NCI-H187 treated with DMSO at 0.1 percent for 48 hours (cell line): ENCODE measurements around the gene GLI3.

Experiments
- DNase-seq: peaks from one replicate; lab custom pipeline; 2025; lab: John Stamatoyannopoulos, UW

The GLI3 gene

DNA sequence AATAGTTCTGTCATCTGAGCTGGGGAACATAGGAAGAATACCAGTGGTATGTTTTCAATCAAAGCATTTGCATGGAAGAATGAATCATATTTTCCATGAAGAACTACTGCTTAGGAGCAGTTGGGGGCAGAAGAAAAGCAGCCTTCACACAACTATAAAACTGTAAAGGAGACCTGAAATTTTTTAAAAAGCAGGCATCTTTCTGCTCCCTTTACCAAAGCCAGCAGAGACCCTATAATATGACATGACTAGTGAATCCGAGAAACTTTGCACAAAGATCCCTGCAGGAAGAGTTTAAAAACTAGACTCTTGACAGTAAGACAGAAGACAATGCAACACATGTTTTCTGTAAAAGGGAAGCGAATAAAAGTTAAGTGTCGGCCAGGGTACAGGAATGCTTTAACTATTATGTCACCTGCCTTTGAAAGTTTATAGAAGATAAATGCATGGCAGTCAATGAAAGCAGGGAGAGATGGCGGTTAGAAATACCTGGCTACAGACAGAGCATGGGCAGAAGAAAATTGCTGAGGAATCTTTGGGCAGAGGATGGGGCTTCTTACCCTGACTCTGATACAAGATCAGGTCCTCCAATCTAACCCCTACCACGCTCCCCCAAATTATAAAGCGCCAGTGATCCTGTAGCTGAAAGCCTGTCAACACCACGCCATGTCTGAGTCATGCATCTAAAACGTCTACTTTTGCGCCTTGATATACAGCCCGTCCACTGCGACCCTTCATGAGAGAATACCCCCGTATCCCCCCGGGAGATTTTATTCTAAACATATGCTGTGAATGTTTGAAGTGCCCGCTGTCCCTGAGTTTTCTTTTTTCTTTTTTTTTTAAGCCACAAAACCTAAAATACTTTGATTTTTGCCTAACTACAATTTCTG is 93.1 kb downstream of the GLI3 start:
- DNase-seq, result no peak

DNA sequence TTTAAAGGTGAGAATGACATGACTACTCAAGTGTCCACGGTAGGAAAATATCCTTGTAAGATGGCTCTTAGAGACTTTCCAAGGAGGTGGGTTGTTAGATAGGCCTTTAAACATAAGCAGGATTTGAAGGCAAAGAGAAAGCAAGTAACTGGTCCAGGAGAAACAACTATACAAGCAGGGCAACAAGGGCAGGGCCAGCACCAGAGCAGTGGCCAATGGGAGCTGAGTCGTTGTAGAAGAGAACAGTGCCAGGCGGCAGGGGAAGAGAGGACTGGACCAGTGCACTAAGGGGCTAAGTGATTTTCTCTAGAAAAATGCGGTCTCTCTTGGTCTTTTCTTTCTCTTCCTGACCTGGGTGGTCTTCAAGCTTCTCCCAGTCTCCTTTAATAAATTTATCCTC is 94.9 kb downstream of the GLI3 start:
- no peak for DNase-seq

DNA sequence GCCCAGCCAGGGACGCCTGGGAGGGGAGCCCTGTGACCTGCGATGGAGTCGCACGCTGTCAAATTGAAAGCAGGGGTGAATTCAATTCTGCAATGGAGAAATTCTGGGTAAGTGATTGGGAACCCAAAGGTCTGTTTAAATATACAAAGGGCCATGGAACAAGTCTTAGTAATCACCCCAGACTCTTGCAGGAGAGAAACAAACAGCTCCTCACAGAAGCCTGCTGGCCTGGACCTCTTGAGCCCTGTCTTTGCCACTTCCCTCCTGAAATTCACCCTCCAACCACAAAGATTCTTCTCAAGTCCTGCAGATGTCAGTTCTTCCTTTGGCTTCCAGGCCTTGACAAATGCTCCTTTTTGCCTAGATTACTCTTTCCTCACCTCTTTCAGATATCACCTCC is 97.3 kb downstream of the GLI3 start:
- no peak for DNase-seq

DNA sequence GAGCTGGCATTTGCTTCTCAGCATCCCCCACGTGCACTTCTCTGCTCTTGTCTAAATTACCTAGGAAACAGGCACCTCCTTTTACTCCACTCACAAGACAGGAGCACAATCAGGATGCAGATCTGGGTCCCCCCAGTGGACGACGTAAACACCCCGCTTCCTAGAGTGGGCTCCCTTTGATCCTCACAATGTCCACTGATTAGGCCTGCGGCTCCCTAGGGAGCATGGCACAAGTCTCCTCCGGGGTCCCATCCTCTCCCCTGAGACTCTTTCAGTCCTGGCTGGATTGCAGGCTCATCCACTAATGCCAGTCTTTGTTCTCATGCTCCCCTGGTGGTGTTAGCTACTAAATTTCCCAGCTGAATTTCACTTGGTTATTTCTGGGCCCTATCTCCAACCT is 98.3 kb downstream of the GLI3 start:
- no peak for DNase-seq

DNA sequence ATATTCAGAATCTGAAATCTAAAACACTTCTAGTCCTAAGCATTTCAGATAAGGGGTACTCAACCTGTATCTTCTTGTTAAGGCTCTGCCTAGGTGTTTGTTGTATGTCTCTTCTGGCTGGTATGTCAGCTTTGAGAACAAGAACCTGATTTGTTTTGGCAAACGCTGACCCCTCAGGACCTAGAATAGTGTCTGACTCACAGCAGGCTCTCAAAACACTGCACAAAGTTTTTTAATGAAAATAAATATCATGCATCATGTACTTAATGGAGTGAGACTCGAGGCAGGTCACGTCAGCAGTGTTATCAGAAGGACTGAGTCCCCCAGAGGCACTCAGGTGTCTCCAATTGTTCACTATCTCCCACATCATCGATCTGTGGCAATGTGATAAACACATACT is 99.1 kb downstream of the GLI3 start:
- DNase-seq, result no peak

DNA sequence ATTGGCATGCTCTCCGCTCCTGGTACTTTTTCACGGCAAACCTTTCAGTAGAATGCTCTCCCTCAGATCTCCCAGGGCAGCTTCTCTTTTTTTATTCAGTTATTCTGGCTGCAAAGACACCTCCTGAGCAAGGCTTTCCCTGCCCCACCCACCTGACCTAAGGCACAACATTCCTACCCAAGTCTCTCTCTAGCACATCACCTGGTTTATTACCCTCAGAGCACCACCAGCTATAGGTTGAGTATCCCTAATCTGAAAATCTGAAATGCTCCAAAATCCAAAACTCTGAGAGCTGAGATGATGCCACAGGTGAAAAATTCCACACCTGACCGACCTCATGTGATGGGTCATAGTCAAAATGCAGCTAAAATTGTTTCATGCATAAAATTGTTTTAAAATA is 99.6 kb downstream of the GLI3 start:
- DNase-seq, result no peak

DNA sequence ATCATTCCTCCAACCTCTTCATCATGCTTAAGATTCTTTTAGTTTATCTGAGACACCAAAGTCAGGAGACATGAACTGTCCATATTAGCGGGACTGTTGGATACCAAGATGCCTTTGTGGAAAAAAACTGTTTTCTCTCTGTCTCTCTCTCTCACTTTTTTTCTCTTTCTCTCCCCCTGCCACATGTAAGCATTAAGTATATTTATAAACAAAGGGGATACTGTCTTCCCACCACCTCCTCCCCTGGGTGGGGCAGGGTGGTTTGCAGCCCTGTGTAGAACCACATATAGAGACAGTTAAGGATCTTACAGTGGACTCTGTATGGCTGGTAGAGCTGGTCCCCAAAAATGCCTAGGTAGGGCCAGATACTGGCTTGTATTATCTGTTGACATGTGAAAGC is 101.3 kb downstream of the GLI3 start:
- DNase-seq, result no peak

DNA sequence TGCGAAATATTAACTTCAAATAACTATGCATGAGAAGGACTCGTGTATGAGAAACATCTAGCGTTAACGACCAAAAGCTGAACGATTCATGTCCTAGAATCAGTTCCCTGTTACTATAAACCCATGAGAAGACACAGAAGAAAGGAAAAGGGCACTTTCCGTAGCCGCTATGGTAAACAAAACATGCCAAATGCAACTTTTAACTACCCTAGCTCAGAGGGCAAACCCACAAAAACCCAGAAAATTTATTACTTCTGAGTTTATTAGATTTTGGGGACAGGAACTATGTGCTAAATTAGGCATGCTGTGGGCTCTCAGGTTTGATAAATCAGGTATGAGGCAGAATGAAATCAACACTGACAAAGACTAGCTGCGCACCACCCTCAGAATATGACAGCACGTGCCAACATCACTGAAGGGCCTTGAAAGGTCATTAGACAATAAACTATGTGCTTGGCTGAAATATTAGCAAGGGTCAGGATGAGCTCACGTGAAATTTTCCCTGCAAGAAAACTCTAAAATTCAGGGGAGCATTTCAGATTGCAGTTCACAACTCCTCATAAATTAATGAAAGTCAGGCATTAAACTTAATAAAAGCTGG is 102.6 kb downstream of the GLI3 start:
- DNase-seq, result no peak

DNA sequence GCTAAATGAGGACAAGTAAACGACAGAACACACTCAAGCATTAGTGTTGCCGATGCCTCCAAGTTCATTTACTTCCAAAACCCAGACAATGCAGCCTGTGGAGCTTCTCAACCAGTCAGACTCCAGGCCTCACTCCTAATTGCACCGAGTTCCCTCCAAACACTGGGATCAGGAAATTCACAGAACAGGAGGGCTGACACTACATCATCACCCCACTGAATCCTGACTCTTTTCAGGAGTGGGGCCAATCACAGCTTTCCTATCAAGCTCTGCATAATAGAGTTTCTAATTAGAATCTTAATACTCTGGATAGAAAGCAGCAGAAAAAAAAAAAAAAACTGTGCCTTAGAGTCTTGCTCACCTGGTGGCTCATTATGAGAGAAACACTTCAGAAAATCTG is 103.7 kb downstream of the GLI3 start:
- DNase-seq, result no peak

DNA sequence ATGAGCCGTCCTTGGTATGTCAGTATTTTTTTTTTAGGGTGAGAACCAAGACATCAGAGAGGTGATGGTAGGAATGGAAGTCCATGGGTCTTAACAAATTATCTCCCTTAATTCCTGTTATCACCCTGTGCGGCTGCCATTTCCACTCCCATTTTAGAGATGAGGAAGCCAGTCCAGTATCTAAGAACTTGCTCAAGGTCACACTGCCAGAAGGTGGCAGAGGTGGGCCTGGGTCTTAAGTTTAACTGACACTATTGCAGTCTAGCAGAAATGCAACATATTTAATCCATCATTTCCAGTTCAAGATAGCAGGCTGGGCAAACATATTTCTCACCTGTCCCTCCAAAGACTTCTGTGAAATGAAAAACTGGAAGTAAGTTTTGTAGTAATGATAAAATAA is 108.3 kb downstream of the GLI3 start:
- no peak for DNase-seq

DNA sequence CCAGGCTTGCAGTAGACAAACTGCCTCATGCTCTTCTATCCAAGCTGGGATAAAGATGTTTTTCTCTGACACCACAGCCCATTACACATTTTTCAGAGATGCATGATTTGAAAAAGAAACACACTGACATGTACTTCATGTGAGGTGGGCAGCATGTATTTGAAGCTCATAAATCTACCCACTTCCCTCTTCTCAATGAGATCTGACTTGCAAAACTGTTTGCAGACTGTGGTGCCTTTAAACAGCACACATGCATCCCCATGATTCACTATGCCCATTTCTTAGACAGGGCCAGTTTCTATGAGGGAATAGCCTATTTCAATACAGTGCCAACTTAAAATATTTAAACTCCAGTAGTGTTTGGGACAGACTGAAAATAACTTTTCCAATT is 109.8 kb downstream of the GLI3 start:
- no peak for DNase-seq

DNA sequence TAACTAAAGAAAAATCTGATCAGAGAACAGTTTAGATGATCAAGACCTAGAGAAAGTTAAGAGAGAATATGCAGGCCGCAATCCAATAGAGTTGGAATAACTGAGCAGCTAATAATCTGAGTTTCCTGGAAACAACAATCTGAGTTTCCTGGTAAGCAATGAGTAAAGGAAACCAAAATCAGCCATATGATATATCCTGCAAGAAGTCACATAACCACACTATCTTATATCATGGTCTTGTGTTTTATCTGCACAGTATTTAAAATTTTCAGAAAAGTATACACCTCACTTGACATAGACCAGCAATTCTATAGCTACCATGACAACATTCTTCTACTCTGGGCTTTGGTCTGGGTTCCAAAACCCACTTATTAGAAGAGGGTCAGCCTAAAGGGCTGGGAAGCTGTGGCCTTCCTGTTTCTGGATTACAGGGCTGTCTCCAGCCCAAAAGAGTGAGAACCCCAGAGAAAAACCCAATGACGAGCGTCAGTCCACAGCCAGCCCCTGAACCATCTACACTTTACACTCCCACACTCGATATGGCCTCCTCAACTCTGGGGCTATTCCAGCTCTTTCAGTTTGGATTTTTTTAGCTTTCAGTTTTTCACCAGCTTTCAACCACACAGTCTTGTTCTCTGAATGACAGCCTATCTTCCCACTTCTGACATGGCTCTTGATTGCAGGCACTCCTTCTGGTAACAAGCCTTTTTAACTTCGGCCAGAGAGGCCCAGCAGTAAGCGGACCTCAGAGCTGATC is 110.4 kb downstream of the GLI3 start:
- no peak for DNase-seq

DNA sequence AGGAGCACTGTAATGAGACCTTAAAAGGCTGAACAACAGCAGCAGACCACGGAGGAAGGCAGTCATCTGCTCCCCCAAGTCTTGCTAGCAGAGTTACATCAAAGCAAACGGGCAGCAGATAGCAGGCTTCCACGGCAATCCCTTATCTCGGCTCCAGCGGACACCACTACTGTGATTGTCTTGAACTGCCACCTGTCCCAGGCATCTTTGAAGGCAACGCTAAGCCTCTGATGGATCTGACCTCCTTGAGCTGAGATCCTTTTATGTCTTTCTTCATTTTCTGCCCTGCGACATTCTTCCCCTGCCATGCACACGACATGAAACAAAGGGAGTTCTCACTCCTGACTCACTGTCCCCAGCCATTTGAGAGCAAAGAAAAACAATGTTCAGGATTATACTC is 111.7 kb downstream of the GLI3 start:
- DNase-seq, result no peak

DNA sequence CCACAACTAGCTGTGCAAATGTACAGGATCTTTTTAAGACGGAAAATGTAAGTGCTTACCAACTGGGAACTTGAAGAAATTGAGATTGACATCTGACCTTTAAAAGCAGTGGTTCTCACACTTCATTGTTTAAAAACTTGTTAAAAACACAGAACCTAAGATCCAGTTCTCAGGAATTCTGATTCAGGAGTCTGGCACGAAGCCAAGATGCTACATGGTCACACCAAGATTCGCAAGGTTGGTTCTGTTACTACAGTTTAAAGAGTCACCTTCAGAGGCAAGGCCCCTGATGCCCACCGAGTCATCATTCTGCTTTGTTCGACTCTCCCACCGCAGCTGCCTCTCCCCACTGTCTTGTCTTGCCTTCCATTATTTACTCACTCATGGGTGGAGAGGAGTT is 113.3 kb downstream of the GLI3 start:
- DNase-seq, result no peak

DNA sequence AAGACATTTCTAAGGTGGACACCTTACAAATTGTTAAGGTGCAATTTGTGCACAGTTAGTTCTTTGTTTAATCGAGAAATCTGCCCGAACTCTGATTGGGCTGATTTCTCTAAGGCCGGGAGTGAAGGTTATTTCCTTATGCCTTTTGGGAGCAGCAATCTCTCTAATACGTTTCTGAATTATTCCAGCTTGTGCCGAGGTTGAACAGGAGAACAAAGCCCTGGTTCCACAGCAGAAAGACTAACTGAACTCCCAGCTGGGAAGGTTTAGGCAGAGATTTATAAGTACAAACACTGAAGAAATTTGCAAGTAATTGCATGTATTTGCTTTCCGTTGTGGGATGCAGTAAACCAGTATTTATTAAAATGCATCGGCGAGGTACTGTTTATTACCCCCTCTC is 116.8 kb downstream of the GLI3 start:
- DNase-seq, result no peak

DNA sequence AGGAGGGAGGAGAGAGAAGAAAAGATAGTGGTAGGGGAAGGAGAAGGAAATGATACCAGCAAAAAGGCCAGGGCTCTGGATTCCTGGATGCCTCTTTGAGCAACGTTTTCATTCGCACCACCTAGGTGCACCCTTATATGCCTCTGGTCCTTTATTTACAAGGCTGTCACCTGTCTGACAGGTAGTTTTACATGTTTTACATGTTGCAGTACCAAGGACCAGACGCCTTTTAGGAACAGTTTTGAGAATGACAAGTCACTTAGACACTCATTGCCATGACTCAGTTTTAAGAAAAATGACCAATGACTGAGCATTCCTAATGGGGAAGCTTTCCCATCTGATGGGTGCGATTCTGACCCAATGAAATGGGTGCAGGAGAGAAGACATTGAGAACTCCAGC is 119.8 kb downstream of the GLI3 start:
- no peak for DNase-seq

DNA sequence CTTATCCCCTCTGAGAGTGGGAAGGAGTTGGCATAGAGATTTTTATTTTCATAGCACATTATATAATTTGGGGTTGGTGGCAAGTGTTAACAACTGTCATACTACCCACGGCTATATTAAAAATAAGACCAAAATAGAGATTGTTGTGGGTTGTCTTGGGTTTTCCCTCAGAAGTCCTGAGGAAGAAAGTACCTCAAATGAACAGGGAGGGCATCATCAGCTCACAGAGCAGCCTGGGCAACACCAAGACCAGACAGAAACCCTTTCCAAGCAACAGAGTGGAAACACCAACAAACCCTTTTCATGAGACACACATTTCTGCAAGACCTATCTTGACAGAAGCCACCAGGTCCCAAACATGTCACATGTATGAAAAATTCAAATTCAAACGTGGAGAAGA is 121.2 kb downstream of the GLI3 start:
- DNase-seq, result no peak

DNA sequence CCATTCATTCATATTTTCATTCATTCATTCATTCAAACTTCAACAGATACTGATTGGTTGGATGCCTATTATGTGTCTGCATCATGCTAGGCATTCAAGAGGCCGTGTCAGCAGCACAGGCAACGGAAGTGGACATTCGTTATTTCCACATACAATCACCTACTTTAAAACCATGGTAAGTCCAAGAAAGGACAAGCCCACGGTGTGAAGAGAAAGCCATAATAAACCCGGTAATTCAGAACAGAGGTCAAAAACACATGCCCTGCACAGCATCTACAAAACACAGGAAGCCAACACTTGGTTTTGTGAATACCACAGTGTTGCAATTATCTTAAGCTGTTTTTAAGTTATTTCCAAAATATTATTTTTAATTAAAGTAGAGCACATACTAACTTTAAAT is 126.7 kb downstream of the GLI3 start:
- DNase-seq, result no peak

DNA sequence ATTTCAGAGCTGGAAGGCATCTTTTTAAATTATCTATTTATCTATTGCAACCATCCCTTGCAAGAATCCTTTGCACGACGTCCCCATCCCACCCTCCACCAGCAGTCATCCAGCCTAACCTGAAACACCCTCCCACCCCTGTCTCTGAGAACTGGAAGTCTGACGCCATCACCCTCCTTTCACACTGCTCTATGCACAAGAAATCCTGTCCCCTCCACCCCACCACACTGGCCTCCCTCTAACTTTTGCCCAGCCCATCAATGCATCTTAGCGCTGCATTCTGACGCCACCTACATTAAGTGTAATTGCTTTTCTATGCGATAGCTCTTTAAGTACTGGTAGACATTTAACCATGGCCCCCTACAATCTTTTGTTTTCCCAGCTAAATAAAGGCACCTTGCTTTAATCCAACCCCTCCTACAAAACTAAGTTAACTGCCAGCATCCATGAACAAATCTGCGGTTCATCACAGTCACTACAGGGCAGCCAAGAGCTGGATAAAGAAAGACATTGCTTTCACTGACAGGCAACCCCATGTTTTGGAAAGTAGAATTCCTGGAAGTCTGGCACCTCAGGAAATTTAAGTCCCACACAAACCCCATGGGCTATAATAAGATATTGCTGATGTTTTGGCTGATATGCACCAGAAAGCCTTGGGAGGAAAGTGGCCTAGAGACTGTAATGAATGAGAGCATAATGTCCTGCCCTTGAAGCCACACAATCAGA is 128.0 kb downstream of the GLI3 start:
- DNase-seq, result no peak

DNA sequence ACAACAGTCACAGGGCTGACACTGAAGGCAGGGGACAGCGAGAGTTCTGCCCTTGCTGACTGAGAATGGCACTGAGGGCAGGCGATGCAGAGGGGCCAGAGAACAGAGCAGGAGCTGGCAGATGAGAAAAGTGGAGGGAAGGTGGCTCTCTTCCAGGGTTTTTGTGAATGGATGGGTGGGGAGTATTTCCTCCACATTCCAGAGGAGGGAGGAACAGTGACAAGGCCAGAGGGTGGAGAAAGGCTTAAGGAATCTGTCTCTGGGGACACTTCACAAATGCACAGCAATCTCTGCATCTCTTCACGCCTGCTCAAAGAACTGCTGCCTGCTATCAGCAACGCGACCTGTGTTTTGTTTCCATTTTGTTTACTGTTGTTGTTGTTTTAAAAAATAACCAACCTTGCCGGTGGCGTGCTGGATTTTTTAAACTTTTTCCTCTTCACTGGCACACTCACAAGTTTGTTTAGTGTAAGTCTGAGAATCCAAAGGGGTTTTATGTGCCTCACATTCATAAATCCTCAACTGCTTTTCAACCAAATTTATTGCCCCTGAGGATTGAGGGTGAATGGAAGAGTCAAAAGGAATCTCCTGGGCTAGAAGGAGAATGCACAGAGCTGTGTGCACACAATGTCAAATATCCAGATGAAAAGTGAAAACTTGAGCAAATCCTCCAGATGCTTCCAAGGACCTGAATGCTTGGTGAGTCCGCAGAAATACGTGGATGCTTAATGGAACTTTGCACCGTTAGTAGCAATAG is 129.3 kb downstream of the GLI3 start:
- DNase-seq, result no peak

DNA sequence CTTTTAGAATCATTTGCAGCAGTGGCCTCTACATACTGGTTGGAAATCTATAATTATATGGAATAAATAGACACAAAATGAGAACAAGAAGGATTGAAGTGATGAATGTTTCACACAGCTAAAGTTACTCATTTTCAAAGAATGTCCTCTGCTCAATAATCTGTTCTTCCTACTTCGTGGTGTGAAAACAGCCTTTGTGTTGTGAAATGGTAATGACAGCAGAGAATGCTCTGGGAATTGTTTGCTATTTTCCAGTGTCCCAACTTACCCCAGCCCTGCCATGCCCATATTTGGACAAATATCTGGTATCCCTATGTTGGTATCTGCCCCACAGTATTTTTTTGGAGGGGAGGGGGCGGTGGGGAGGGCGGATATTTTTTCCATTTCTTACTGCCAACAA is 130.4 kb downstream of the GLI3 start:
- no peak for DNase-seq
